Umbilical cord (tissue), 2 donors: Measurements from ENCODE around the gene RNF224. TPM values are rescaled to one million over a fixed set of nuclear protein-coding genes. Genes with fewer than 3 reads are reported as not detected.
"Not testable (repeated sequence)": the region's sequence is repeated elsewhere in the genome, so short reads cannot be mapped to it uniquely, and the experiment has no call there.

Experiments
- DNase-seq: peaks from one replicate; pipeline ENCODE4 v3.0.0-alpha.2; 2015; ENCODE audit warnings: low spot score
- total RNA-seq: library from RNA; depleted of rRNA; stranded (reverse); fragments of >200 nt; gene quantifications from one replicate; pipeline ENCODE4 v1.2.3, GENCODE V29; 2014; ENCODE audit warnings: low replicate concordance; ENCODE audit not compliant: insufficient read depth

The RNF224 gene
- total RNA-seq, 1 donor from 2014 or later: not detected

GRCh38 chr9:137251490-137252268 is 24.4 kb downstream of the RNF224 start:
- DNase-seq: no peak

- DNase-seq: no peak
Observed at GRCh38 chr9:137252555-137253506, 25.5 kb downstream of the RNF224 start.

- DNase-seq: no peak
Observed at GRCh38 chr9:137253717-137254623, 26.7 kb downstream of the RNF224 start.

GRCh38 chr9:137254624-137255447 is 27.5 kb downstream of the RNF224 start, which contains the start of gene NELFB:
NELFB (plus strand) TSS chr9:137255327.
- DNase-seq: peak; percentile 93

GRCh38 chr9:137255448-137256114 is 28.3 kb downstream of the RNF224 start:
- DNase-seq: no peak

GRCh38 chr9:137256362-137256761 is 29.1 kb downstream of the RNF224 start:
- DNase-seq: no peak

GRCh38 chr9:137256856-137257255 is 29.6 kb downstream of the RNF224 start:
- DNase-seq: no peak

- not testable (repeated sequence) for DNase-seq
Observed at GRCh38 chr9:137262173-137262908, 35.0 kb downstream of the RNF224 start.

GRCh38 chr9:137262909-137263285 is 35.6 kb downstream of the RNF224 start:
- DNase-seq: no peak

- no peak for DNase-seq
Observed at GRCh38 chr9:137263506-137263905, 36.2 kb downstream of the RNF224 start.

- DNase-seq: no peak
Observed at GRCh38 chr9:137264067-137264466, 36.8 kb downstream of the RNF224 start.

- DNase-seq: no peak
Observed at GRCh38 chr9:137265496-137266161, 38.3 kb downstream of the RNF224 start.

GRCh38 chr9:137266162-137266527 is 38.8 kb downstream of the RNF224 start:
- no peak for DNase-seq

GRCh38 chr9:137266585-137267453 is 39.5 kb downstream of the RNF224 start:
- DNase-seq: no peak

GRCh38 chr9:137267933-137268355 is 40.6 kb downstream of the RNF224 start:
- DNase-seq: no peak

GRCh38 chr9:137268538-137269201 is 41.4 kb downstream of the RNF224 start:
- DNase-seq: no peak

- DNase-seq: no peak
Observed at GRCh38 chr9:137269231-137269772, 42.0 kb downstream of the RNF224 start.
